Activated naive CD4-positive, alpha-beta T cell treated with Interleukin-2 at 50 U/mL for 16 hours (primary cell): Measurements from ENCODE around the gene TMEM178B.
"Not testable (repeated sequence)": the region's sequence is repeated elsewhere in the genome, so short reads cannot be mapped to it uniquely, and the experiment has no call there.

ENCODE experiments used
- DNase-seq: peaks from one replicate; pipeline ENCODE4 v3.0.0-alpha.2; 2020

TMEM178B gene

DNA sequence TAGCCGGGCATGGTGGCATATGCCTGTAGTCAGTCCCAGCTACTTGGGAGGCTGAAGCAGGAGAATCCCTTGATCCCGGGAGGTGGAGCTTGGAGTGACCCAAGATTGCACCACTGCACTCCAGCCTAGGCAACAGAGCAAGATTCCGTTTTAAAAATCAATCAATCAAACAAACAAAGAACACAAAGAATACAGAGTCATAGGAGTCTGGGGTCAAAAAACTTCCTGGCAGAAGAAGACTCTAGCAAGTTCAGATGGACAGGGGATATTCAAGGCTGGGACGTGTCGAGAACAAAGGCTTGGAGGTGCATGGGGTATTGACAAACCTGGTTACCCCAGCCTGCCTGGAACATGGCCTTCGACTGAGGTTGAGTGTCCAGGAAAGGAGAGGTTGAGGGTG lies 248.5 kb downstream of the TMEM178B start:
- no peak for DNase-seq

DNA sequence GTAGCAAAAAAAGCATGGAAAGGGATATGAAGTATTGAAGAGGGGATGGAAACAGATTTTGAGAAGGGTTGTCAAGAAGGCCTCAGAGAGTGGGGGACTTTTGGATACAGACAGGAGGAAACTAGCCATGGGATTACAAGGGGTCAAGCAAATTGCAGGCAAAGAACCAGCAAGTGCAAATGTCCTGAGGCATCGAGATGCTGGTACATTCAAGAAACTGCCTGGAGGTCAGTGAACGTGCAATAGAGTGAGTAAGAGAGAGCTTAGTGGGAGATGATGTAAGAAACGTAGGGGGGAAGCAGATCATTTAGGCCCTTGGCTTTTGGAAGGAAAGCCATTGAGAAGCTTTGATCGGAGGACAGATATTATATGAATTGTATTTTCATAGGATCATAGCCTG lies 250.0 kb downstream of the TMEM178B start:
- DNase-seq, result no peak

DNA sequence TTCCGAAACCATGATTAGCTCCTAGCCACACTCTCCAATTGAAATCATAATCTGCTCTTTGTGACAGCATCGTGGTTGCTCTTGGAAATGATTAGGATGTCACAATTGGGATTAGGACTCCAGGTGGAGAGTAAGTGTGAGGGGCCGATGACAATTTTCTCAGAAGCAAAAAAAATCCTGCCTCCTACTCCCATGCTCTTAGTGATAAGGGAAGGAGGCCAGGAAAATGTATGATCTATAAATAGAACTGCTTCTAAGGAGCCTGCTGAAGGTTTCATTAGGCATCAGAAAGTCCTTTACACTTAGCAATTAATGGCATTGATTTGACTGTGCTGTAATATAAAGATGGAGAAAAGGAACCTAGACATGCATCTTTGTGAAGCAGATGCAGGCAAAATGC lies 251.0 kb downstream of the TMEM178B start:
- DNase-seq, result no peak

- DNase-seq, result no peak
Observed at GRCh38 chr7:141325275-141325674, 251.4 kb downstream of the TMEM178B start.

DNA sequence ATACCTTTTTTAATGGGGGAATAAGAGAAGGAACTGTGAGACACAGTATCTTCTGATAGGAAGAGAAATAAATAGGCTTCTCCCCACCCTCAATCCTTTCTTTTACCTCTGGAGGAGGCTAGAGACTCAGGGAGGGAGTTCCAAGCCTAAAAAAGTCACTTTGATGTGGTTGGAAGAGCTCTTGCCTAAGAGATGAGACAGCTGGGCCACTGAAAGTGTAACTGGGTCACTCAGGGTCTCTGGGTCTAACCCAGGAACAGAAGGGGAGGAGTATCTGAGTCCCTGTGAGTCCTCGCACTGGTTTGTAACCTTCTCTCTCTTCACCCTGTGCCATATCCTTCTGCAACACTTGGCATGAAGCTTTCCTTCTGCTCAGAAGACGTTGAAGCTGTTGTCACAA lies 254.4 kb downstream of the TMEM178B start:
- DNase-seq, result no peak

- DNase-seq, result not testable (repeated sequence)
Observed at GRCh38 chr7:141330285-141330684, 256.4 kb downstream of the TMEM178B start.

DNA sequence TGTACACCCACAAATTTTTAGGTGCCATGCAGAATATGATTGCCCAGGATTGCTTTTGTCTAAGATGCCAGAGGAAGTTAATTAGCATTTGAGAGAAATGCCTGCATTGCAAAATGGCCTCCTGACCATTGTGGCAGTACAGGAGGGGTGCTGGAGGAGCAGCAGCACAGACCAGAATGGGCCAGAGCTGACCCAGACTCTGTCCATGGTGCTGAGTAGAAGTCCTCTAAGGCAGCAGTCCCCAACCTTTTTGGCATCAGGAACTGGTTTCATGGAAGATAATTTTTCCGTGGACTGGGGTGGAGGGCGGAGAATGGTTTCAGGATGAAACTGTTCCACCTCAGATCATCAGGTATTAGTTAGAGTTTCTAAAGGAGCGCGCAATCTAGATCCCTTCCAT lies 259.6 kb downstream of the TMEM178B start:
- DNase-seq, result no peak

DNA sequence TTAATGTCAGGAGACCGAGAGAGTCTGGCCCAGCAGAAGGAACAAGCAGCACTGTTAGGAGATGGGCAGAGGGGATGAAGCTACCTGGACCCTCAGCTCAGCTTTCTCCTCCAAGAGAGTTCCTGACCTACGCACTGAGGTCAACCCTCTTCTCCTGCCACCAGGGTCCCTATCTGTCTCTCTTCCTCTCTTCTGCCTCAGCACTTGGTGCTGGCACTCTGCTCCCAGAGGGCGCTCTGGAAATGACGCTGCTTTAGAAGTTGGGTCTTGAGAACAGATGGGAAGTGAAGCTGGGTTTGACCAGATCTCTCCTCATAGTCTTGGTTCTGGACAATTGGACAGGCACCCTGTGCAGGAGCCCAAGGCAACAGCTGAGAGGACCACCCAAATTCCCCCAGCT lies 261.3 kb downstream of the TMEM178B start:
- no peak for DNase-seq

GRCh38 chr7:141339603-141340002 lies 265.7 kb downstream of the TMEM178B start:
- DNase-seq, result no peak

DNA sequence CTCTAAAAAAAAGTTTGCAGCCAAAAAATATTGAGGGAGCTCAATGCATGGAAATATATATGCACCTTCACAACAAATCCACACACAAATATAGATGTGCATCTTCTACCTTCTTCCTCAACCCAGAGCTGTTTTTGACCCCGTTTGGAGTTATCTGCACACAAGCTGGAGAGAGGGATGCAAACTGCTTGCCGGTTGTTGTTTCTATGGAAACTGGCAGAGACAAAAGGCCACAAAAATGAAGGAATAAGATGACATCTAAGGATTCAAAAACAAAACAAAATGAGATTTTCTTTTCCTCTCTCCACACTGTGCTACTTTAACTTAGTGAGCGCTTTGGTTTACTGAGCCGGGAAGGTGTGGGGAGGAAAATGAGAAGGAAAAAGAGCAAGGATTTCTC lies 267.1 kb downstream of the TMEM178B start:
- no peak for DNase-seq

DNA sequence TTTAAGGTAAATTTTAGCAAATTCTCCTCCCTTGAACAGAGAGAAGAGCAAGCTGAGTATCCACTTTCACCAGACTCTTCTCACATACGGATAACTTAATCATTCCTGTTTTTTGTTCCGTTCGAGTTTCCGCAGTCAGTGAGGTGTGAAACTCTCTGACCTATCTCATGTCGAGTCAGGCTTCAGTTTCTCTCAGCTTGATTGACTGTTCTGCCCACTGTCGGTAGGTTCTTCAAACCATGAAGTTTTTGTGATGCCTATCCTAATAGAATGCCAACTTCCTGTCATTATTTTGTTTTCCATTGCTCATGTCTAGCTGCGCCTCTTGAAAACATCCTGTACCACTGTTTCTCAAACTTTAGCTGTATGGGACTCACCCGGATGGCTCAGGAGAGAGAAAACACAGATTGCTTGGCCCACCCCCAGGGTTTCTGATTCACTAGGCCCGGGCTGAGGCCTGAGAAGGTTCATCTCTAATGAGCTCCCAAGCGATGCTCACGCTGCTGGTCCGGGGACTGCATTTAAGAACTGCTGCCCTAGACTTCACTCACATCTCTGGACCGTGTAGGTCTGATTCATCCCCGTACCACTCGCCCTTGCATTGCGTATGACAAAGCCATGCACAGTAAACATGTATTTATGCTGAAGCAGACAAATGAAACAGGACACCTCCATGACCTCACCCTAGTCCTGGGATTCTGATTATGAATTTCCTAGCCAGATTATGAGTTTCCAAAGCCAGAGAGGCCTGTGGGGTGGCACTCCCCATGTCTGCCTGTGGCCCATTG lies 269.0 kb downstream of the TMEM178B start:
- DNase-seq, result no peak

- DNase-seq, result no peak
Observed at GRCh38 chr7:141344153-141344935, 270.5 kb downstream of the TMEM178B start.

GRCh38 chr7:141348728-141349127 lies 274.9 kb downstream of the TMEM178B start:
- DNase-seq, result no peak

DNA sequence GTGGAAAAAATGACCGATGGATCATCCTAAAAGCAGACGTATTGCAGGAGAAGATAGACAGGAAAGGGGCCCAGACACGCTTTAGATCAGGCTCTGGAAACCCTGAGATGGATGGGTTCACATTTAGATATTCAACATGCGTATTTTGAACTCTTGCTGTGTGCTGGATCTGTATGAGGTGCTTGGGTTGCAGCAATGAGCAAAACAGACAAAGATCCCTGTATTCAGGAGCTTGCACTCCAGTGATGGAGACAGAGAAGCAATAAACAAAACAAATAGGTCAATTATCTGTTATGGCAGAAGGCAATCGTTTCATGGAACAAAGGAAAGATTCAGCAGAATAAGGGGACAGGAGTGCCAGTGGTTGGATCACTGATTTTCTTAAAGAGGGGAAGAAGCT lies 275.5 kb downstream of the TMEM178B start:
- DNase-seq, result no peak

GRCh38 chr7:141349804-141350203 lies 275.9 kb downstream of the TMEM178B start:
- DNase-seq, result no peak

DNA sequence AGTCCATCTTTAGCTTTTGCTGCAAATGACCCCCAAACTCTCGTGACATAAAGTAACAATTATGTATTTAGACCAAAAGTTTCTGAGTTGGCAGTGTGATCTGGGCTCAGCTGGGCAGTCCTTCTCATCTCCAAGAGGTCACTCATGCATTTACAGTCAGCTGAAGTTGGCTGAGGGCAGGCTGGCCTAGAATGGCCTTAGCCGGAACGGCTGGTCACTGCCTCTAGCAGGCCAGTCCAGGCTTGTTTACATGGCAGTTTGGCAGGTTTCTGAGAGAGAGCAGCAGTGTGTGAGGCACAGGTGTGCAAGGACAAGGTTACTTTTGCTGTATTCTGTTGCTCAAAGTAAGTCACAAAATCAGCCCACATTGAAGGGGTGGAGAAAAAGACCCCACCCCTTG lies 277.3 kb downstream of the TMEM178B start:
- DNase-seq, result no peak

GRCh38 chr7:141352955-141353354 lies 279.1 kb downstream of the TMEM178B start:
- DNase-seq, result no peak

DNA sequence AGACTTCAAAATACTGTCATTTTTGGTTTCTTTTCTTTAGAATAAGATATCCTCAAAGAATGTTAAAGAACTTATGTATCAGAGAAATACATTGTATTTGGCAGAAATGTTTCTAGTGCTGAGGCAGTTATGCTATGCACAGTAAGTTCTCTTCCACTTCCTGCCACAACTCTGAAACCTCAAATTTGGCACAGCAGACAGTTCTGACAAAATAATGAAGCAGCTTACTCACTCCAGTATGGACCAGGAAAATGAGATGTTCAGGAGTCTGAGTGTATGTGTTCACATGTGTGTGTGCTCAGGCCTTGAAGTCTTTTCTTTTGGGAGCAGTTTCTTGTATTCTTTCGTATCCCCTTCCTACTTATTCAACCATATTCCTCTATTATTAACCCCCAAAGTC lies 280.4 kb downstream of the TMEM178B start:
- no peak for DNase-seq

DNA sequence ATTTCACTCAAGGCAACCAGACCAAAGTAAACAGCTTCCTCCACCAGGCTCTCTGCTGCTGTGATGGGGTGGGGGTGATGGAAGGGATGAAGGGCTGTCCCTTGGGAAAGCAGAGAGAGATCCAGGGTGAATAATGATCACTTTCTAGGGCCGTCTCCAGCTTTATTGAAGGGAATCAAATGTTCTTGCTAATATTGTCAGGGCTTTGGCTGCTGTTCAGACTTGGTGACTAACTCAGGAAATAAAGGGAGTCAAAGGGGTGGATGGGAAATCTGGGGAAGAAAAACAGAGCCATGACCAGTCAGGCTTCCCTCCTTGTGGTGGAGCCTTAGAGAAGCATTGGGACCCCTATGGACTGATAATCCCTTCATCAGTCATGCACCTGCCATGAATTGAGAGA lies 281.2 kb downstream of the TMEM178B start:
- DNase-seq, result no peak

- no peak for DNase-seq
Observed at GRCh38 chr7:141356161-141356560, 282.3 kb downstream of the TMEM178B start.

DNA sequence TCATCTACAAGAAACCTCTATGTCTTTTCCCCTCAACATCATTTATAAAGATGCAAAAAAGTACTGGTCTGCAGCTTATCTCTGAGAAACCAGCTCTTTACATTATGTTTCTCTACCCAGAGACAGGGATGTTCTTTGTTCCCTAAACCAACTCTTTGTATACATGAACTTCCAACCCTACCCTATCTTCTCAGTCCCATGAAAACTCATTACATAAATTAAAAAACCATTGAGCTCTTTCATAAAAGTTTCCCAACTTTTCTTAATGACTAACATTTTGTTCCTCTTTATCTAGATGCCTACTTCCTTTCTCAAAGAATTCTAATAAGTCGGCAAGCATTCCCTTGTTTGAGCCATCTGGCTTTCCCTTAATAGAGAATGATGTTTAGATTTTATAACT lies 284.5 kb downstream of the TMEM178B start:
- DNase-seq, result no peak

GRCh38 chr7:141359262-141359661 lies 285.4 kb downstream of the TMEM178B start:
- DNase-seq, result no peak

DNA sequence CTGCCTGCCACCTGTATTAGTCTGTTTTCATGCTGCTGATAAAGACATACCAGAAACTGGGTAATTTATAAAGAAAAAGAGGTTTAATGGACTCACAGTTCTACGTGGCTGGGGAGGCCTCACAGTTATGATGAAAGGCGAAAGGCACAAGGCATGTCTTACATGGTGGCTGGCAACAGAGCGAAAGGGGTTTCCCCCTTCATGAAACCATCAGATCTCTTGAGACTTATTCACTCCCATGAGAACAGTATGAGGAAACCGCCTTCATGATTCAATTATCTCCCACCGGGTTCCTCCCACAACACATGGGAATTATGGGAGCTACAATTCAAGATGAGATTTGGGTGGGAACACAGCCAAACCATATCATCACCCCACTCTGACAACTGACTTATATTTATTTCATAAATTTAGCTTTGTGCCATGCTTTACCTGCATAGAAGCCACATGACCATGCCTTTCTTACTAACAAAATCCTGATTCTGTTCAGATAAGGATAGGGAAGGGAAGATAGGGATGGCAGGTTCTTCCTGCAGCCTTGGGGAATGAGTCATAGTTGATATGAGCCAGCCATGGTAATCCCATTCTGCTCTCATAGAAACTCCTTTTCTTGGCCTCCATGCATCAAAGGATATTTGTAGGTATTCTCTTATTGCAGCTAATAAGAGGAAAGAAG lies 286.0 kb downstream of the TMEM178B start:
- no peak for DNase-seq

- DNase-seq, result no peak
Observed at GRCh38 chr7:141360416-141360760, 286.5 kb downstream of the TMEM178B start.
